Measurements from ENCODE around the gene TXK. TPM values are rescaled to one million over a fixed set of nuclear protein-coding genes. Genes with fewer than 3 reads are reported as not detected.

Gene TXK
- total RNA-seq, 2 experiments from 2014 or later, result 67.0 to 69.9 TPM

DNA sequence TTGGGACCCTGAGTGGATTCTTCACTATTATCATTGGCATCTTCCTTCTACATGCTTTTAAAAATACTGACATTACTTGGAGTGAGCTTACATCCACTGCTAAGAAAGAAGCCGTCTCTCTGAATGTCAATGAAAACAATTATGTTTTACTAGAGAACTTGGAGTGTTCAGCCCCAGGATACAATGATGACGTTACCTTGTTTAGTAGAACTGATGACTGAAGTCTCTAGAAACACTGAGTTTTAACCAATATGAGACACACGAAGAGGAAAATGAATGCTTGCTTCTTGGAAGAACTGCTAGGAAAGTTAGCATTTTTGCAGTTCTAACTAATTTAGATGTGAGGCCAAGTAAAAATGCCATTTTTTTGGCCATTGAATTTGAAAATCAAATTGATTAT is 98.1 kb downstream of the TXK start:
- no peak overlapping the region for H3K4me3 Mint-ChIP-seq
- ChIA-PET POLR2A (no interaction called here), CTCF (no interaction called here)
- TF ChIP-seq CTCF (IDR thresholded peaks at IDR 0.05), result no peak
- DNase-seq, result no peak
- intact Hi-C loops (cut with DNase I, micrococcal nuclease), result loop anchor here in 1 of 2 experiments (2.0 kb wide), 1 partner anchor 105 kb away; no protein-coding TSS in a partner anchor
- H3K9me3 Mint-ChIP-seq, result no peaks in the 10 kb centered on the region
- H3K27ac Mint-ChIP-seq, result no peak overlapping the region
- no peaks in the 10 kb centered on the region for H3K27me3 Mint-ChIP-seq
- H3K36me3 Mint-ChIP-seq (ENCODE audit: low read depth), result no peaks in the 10 kb centered on the region
- H3K4me3 ChIP-seq (ENCODE audit: low read length), result no peak overlapping the region
- H3K36me3 ChIP-seq (ENCODE audit: insufficient read depth, low read length), result no peaks in the 10 kb centered on the region
- H3K27ac ChIP-seq (ENCODE audit: low read depth in 1 of 2, low read length in 2 of 2), result no peak overlapping the region
- no peaks in the 10 kb centered on the region for H3K27me3 ChIP-seq (ENCODE audit: control insufficient read depth in 1 of 2, insufficient read depth in 2 of 2, low read length in 2 of 2)
- H3K4me1 Mint-ChIP-seq (ENCODE audit: low read depth), result peaks cover 5% of the 10 kb centered on the region
- no peaks in the 10 kb centered on the region for H3K9me3 ChIP-seq (ENCODE audit: control insufficient read depth in 1 of 2, insufficient read depth in 1 of 2, low read length in 2 of 2)
- peaks cover 3% of the 10 kb centered on the region for H3K4me1 ChIP-seq (ENCODE audit: insufficient read depth, low read length)
- ATAC-seq (ENCODE audit: poor library complexity), result no peak

- Mint-ChIP-seq H3K4me3 (no peak overlapping the region), H3K36me3 (ENCODE audit: low read depth) (no peaks in the 10 kb centered on the region), H3K4me1 (ENCODE audit: low read depth) (peaks cover 5% of the 10 kb centered on the region), H3K9me3 (no peaks in the 10 kb centered on the region), H3K27me3 (no peaks in the 10 kb centered on the region), H3K27ac (no peak overlapping the region)
- intact Hi-C loops (cut with DNase I, micrococcal nuclease), result loop anchor here (1.0 to 2.0 kb wide), 3 partner anchors 53 to 107 kb away; no protein-coding TSS in a partner anchor
- Histone ChIP-seq H3K27ac (ENCODE audit: low read depth in 1 of 2, low read length in 2 of 2) (no peak overlapping the region), H3K36me3 (ENCODE audit: insufficient read depth, low read length) (no peaks in the 10 kb centered on the region), H3K4me1 (ENCODE audit: insufficient read depth, low read length) (peaks cover 3% of the 10 kb centered on the region), H3K4me3 (ENCODE audit: low read length) (no peak overlapping the region), H3K9me3 (ENCODE audit: control insufficient read depth in 1 of 2, insufficient read depth in 1 of 2, low read length in 2 of 2) (no peaks in the 10 kb centered on the region), H3K27me3 (ENCODE audit: control insufficient read depth in 1 of 2, insufficient read depth in 2 of 2, low read length in 2 of 2) (no peaks in the 10 kb centered on the region)
- CTCF ChIA-PET, result interaction anchor here (0.8 to 2.1 kb wide), 7 partner anchors 10 to 105 kb away, joined by 4 to 11 read pairs (median 8); no protein-coding TSS in a partner anchor
- DNase-seq (peak; percentile 31 to 75 (median 51)), ATAC-seq (ENCODE audit: poor library complexity) (peak; percentile 95)
- peak; percentile 84 for TF ChIP-seq CTCF (IDR thresholded peaks at IDR 0.05)
- POLR2A ChIA-PET, result interaction anchor here (0.6 to 1.2 kb wide), 3 partner anchors 12 to 94 kb away, joined by 3 read pairs; no protein-coding TSS in a partner anchor
Observed at GRCh38 chr4:48033825-48034413, 100.1 kb downstream of the TXK start.

- Histone ChIP-seq H3K4me3 (ENCODE audit: low read length) (no peak overlapping the region), H3K27me3 (ENCODE audit: control insufficient read depth in 1 of 2, insufficient read depth in 2 of 2, low read length in 2 of 2) (no peaks in the 10 kb centered on the region), H3K4me1 (ENCODE audit: insufficient read depth, low read length) (peaks cover 3% of the 10 kb centered on the region), H3K9me3 (ENCODE audit: control insufficient read depth in 1 of 2, insufficient read depth in 1 of 2, low read length in 2 of 2) (no peaks in the 10 kb centered on the region), H3K36me3 (ENCODE audit: insufficient read depth, low read length) (no peaks in the 10 kb centered on the region), H3K27ac (ENCODE audit: low read depth in 1 of 2, low read length in 2 of 2) (no peak overlapping the region)
- Mint-ChIP-seq H3K4me1 (ENCODE audit: low read depth) (peaks cover 5% of the 10 kb centered on the region), H3K9me3 (no peaks in the 10 kb centered on the region), H3K27me3 (no peaks in the 10 kb centered on the region), H3K36me3 (ENCODE audit: low read depth) (no peaks in the 10 kb centered on the region), H3K27ac (no peak overlapping the region), H3K4me3 (no peak overlapping the region)
- DNase-seq (no peak), ATAC-seq (ENCODE audit: poor library complexity) (no peak)
- ChIA-PET POLR2A (interaction anchor here (0.6 to 1.1 kb wide), 2 partner anchors 13 to 94 kb away, joined by 3 read pairs; no protein-coding TSS in a partner anchor), CTCF (interaction anchor here (0.8 to 2.1 kb wide), 7 partner anchors 11 to 105 kb away, joined by 4 to 11 read pairs (median 8); no protein-coding TSS in a partner anchor)
- intact Hi-C loops (cut with DNase I, micrococcal nuclease), result loop anchor here (1.0 to 2.0 kb wide), 3 partner anchors 53 to 107 kb away; no protein-coding TSS in a partner anchor
- no peak for TF ChIP-seq CTCF (IDR thresholded peaks at IDR 0.05)
Observed at GRCh38 chr4:48033412-48033811, 100.6 kb downstream of the TXK start.
